MM.1S (cell line): ENCODE results near the gene DUS2.

Experiments
- DNase-seq: peaks from one replicate; pipeline ENCODE4 v3.0.0-alpha.2; 2015
- H2AFZ ChIP-seq: fragments of 300-600 bp; sonication (generic); 2 replicates; pipeline ENCODE4 v1.6.0; 2016; ENCODE audit warnings: antibody characterized with exemption, low read length
- H3F3A ChIP-seq: fragments of 300-600 bp; sonication (generic); 2 replicates; pipeline ENCODE4 v1.6.1; 2016; ENCODE audit warnings: mild to moderate bottlenecking, antibody characterized with exemption, low read length, moderate library complexity, mixed read lengths; ENCODE audit not compliant: insufficient read depth
- H3K27ac ChIP-seq: fragments of 300-600 bp; sonication (generic); 2 replicates; pipeline ENCODE4 v1.5.1; 2016; ENCODE audit warnings: mild to moderate bottlenecking, low read length
- H3K27me3 ChIP-seq: fragments of 300-600 bp; sonication (generic); replicated peaks from 2 replicates; pipeline ENCODE4 v1.6.0; 2016; ENCODE audit warnings: low read length; ENCODE audit not compliant: insufficient read depth
- H3K36me3 ChIP-seq: fragments of 300-600 bp; sonication (generic); replicated peaks from 2 replicates; pipeline ENCODE4 v1.6.1; 2016; ENCODE audit warnings: mild to moderate bottlenecking, low read length, mixed read lengths; ENCODE audit not compliant: insufficient read depth
- H3K4me1 ChIP-seq: fragments of 300-600 bp; sonication (generic); 2 replicates; pipeline ENCODE4 v1.6.1; 2016; ENCODE audit warnings: low read length, mixed read lengths
- H3K4me2 ChIP-seq: fragments of 300-600 bp; sonication (generic); 2 replicates; pipeline ENCODE4 v1.6.0; 2016; ENCODE audit warnings: low read depth, low read length
- H3K4me3 ChIP-seq: fragments of 300-600 bp; sonication (generic); 2 replicates; pipeline ENCODE4 v1.5.1; 2016; ENCODE audit warnings: low read length, mixed read lengths
- H3K79me2 ChIP-seq: fragments of 300-600 bp; sonication (generic); 2 replicates; pipeline ENCODE4 v1.6.1; 2016; ENCODE audit warnings: mixed run types, low read length, mixed read lengths
- H3K9ac ChIP-seq: fragments of 300-600 bp; sonication (generic); 2 replicates; pipeline ENCODE4 v1.6.1; 2016; ENCODE audit warnings: low read length, mixed read lengths
- H3K9me2 ChIP-seq: fragments of 300-600 bp; sonication (generic); replicated peaks from 2 replicates; pipeline ENCODE4 v1.6.1; 2016; ENCODE audit warnings: mild to moderate bottlenecking, low read length, mixed read lengths; ENCODE audit not compliant: insufficient read depth
- H3K9me3 ChIP-seq: fragments of 300-600 bp; sonication (generic); replicated peaks from 2 replicates; pipeline ENCODE4 v1.6.1; 2016; ENCODE audit warnings: mild to moderate bottlenecking, low read length, mixed read lengths; ENCODE audit not compliant: insufficient read depth
- H4K20me1 ChIP-seq: fragments of 300-600 bp; sonication (generic); 2 replicates; pipeline ENCODE4 v1.6.1; 2016; ENCODE audit warnings: mild to moderate bottlenecking, low read length, moderate library complexity, mixed read lengths; ENCODE audit not compliant: insufficient read depth
- EZH2 ChIP-seq: fragments of 300-600 bp; sonication (generic); optimal IDR thresholded peaks from 2 replicates; pipeline ENCODE3; 2017; ENCODE audit warnings: low read depth, mild to moderate bottlenecking, antibody characterized with exemption, low read length, mixed read lengths
- EZH2phosphoT487 ChIP-seq: fragments of 300-600 bp; sonication (generic); IDR thresholded peaks from 2 replicates; pipeline ENCODE4 v1.6.1; 2018; ENCODE audit warnings: antibody characterized with exemption, low read length
- TF ChIP-seq, protein P1 (sequence below): fragments of 300-600 bp; sonication (generic); IDR thresholded peaks from 2 replicates; pipeline ENCODE4 v1.5.1; 2016; ENCODE audit warnings: antibody characterized with exemption, low read length, mixed read lengths

Gene DUS2

DNA sequence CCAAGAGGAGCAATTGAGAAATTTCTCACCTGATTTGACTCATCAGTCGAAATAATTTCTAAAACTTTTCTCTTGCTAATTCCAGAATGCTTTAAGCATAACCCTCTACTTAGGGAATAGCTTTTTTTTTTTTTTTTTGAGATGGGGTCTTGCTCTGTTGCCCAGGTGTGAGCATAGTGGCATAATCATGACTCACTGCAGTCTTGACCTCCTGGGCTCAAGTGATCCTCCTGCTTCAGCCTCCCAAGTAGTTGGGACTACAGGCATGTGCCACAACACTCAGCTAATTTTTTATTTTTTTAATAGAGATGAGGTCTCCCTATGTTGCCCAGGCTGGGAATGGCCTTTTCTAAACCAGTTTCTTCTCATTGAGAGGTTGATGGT lies 48.4 kb downstream of the DUS2 start:
- Histone ChIP-seq H3K4me3 (no peak overlapping the region), H3K9me2 (no peaks in the 10 kb centered on the region), H4K20me1 (no peaks in the 10 kb centered on the region), H3K27me3 (no peaks in the 10 kb centered on the region), H3K9ac (no peak overlapping the region), H3K4me2 (no peak overlapping the region), H3K4me1 (0 out of 2 replicates have a peak, but pooled peaks cover 3% of the 10 kb centered on the region), H2AFZ (no peak overlapping the region), H3F3A (no peaks in the 10 kb centered on the region), H3K27ac (no peak overlapping the region), H3K79me2 (no peaks in the 10 kb centered on the region), H3K9me3 (no peaks in the 10 kb centered on the region), H3K36me3 (no peaks in the 10 kb centered on the region)
- no peak for DNase-seq
- no peak for TF ChIP-seq EZH2phosphoT487
- TF ChIP-seq, protein P1, sequence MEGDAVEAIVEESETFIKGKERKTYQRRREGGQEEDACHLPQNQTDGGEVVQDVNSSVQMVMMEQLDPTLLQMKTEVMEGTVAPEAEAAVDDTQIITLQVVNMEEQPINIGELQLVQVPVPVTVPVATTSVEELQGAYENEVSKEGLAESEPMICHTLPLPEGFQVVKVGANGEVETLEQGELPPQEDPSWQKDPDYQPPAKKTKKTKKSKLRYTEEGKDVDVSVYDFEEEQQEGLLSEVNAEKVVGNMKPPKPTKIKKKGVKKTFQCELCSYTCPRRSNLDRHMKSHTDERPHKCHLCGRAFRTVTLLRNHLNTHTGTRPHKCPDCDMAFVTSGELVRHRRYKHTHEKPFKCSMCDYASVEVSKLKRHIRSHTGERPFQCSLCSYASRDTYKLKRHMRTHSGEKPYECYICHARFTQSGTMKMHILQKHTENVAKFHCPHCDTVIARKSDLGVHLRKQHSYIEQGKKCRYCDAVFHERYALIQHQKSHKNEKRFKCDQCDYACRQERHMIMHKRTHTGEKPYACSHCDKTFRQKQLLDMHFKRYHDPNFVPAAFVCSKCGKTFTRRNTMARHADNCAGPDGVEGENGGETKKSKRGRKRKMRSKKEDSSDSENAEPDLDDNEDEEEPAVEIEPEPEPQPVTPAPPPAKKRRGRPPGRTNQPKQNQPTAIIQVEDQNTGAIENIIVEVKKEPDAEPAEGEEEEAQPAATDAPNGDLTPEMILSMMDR, result no peak
- no peak for TF ChIP-seq EZH2

GRCh38 chr16:68072038-68072695 lies 49.1 kb downstream of the DUS2 start:
- Histone ChIP-seq H2AFZ (no peak overlapping the region), H3K4me3 (no peak overlapping the region), H3K79me2 (no peaks in the 10 kb centered on the region), H3K27ac (no peak overlapping the region), H4K20me1 (no peaks in the 10 kb centered on the region), H3K9me3 (no peaks in the 10 kb centered on the region), H3K9me2 (no peaks in the 10 kb centered on the region), H3K36me3 (no peaks in the 10 kb centered on the region), H3K4me1 (0 out of 2 replicates have a peak, but pooled peaks cover 3% of the 10 kb centered on the region), H3F3A (no peaks in the 10 kb centered on the region), H3K27me3 (no peaks in the 10 kb centered on the region), H3K4me2 (no peak overlapping the region), H3K9ac (no peak overlapping the region)
- DNase-seq, result no peak
- TF ChIP-seq EZH2phosphoT487 (no peak), EZH2 (no peak)
- TF ChIP-seq, protein P1, result no peak

GRCh38 chr16:68073902-68074760 lies 51.0 kb downstream of the DUS2 start:
- no peak overlapping the region for H3K9ac ChIP-seq
- no peak overlapping the region for H3K4me3 ChIP-seq
- H3K36me3 ChIP-seq, result no peaks in the 10 kb centered on the region
- 0 out of 2 replicates have a peak, but pooled peaks cover 3% of the 10 kb centered on the region for H3K4me1 ChIP-seq
- no peak overlapping the region for H2AFZ ChIP-seq
- no peaks in the 10 kb centered on the region for H3F3A ChIP-seq
- no peaks in the 10 kb centered on the region for H4K20me1 ChIP-seq
- H3K79me2 ChIP-seq, result no peaks in the 10 kb centered on the region
- no peaks in the 10 kb centered on the region for H3K9me2 ChIP-seq
- H3K9me3 ChIP-seq, result no peaks in the 10 kb centered on the region
- no peak overlapping the region for H3K4me2 ChIP-seq
- TF ChIP-seq, protein P1, result no peak
- no peak for TF ChIP-seq EZH2
- no peak for TF ChIP-seq EZH2phosphoT487
- DNase-seq, result no peak
- no peak overlapping the region for H3K27ac ChIP-seq
- no peaks in the 10 kb centered on the region for H3K27me3 ChIP-seq
